ENCODE measurements around the gene TTBK2. TPM values are rescaled to one million over a fixed set of nuclear protein-coding genes. Genes with fewer than 3 reads are reported as not detected.
"Not testable (repeated sequence)": the region's sequence is repeated elsewhere in the genome, so short reads cannot be mapped to it uniquely, and the experiment has no call there.

Gene TTBK2
- total and polyA plus RNA-seq, 9 donors, result 5.2 to 28.7 (median 20.2) TPM

DNA sequence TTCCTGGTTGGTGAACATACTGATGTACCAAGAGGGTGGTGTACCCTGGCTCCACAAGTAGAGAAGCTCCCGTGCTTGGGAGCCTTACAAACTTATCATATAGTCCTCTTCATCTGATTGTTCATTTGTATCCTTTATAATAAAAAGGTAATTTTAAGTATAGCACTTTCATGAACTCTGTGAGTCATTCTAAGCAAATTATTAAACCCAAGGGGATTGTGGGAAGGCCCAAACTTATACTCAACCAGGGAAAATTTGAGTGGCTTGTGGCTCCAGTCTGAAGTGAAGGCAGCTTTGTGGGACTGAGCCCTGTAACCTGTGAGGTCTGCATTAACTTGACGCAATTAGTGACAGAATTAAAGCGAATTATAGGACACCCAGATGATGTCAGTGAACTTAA lies 29.0 kb downstream of the TTBK2 start:
- Histone ChIP-seq H3K36me3 (no peaks in the 10 kb centered on the region), H3K9me3 (no peaks in the 10 kb centered on the region), H3K27me3 (no peaks in the 10 kb centered on the region), H3K27ac (no peak overlapping the region), H3K4me3 (no peak overlapping the region), H3K4me1 (ENCODE audit: insufficient read depth) (peaks cover 3% of the 10 kb centered on the region)
- intact Hi-C loops (cut with DNase I), result no loop called here
- TF ChIP-seq POLR2A (IDR thresholded peaks at IDR 0.05) (no peak), EP300 (IDR thresholded peaks at IDR 0.05) (no peak), CTCF (IDR thresholded peaks at IDR 0.05) (no peak)
- DNase-seq, result no peak
- WGBS, 3 donors, result 91 to 95% (median 92%) methylated on average over 3 of the region's 3 CpGs

DNA sequence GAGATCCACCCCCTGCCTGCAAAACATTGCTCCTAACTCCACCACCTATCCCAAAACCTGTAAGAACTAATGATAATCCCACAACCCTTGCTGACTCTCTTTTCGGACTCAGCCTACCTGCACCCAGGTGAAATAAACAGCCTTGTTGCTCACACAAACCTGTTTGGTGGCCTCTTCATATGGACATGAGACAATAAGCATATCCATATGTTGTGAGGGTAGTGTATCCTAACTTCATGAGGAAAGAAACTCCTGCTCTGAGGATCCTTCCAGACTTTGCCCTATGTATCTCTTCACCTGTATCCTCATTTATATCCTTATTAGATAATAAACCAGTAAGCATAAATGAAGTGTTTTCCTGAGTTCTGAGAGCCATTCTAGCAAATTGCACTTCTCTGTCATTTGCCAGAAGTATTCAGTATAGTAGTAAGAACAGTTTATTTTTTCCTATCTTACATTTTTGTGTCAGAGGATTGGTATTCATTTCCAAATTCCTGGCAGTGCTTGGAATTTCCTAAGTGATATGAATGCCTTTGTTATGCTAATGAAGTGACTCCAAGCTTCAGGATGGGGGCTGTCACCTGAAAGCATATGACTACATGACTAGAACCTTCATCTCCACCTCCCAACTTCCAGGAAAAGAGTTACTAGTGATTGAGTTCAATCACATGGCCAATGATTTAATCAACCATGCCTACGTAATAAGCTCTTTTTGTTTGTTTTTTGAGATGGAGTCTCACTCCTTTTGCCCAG lies 30.2 kb downstream of the TTBK2 start:
- TF ChIP-seq CTCF (IDR thresholded peaks at IDR 0.05) (no peak), POLR2A (IDR thresholded peaks at IDR 0.05) (no peak), EP300 (IDR thresholded peaks at IDR 0.05) (no peak)
- intact Hi-C loops (cut with DNase I), result no loop called here
- Histone ChIP-seq H3K27me3 (no peaks in the 10 kb centered on the region), H3K27ac (no peak overlapping the region), H3K36me3 (no peaks in the 10 kb centered on the region), H3K9me3 (no peaks in the 10 kb centered on the region), H3K4me3 (no peak overlapping the region), H3K4me1 (ENCODE audit: insufficient read depth) (peaks cover 3% of the 10 kb centered on the region)
- WGBS, 3 donors, result 62 to 81% (median 70%) methylated on average over 2 of the region's 2 CpGs
- no peak for DNase-seq

GRCh38 chr15:42887384-42887783 lies 33.2 kb downstream of the TTBK2 start:
- H3K27ac ChIP-seq; H3K9me3 ChIP-seq; DNase-seq; H3K4me3 ChIP-seq; H3K4me1 ChIP-seq (ENCODE audit: insufficient read depth); intact Hi-C loops (cut with DNase I); H3K36me3 ChIP-seq; H3K27me3 ChIP-seq: not testable (repeated sequence)
- WGBS, 3 donors, result 96 to 98% (median 96%) methylated on average over 3 of the region's 3 CpGs

DNA sequence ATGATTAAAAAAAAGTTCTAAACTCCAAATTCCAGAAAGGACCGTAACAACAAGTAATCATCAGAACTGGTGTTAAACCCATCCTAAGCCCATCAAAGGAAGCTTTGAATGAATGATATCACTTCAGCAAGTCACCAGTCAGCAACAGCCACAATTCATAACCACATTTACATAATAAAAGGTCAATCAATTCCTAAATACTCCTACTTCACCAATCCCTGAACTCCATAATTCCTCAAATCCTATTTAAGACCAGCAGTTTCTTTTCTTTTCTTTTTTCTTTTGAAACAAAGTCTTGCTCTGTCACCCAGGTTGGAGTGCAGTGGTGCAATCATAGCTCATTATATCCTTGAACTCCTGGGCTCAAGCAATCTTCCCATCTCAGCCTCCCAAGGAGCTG lies 40.5 kb downstream of the TTBK2 start:
- 94 to 97% (median 95%) methylated on average over 1 of the region's 1 CpG for WGBS, 3 donors
- Histone ChIP-seq H3K27ac (no peak overlapping the region), H3K27me3 (no peaks in the 10 kb centered on the region), H3K36me3 (no peaks in the 10 kb centered on the region), H3K4me3 (no peak overlapping the region), H3K4me1 (ENCODE audit: insufficient read depth) (no peaks in the 10 kb centered on the region), H3K9me3 (no peaks in the 10 kb centered on the region)
- TF ChIP-seq EP300 (IDR thresholded peaks at IDR 0.05) (no peak), POLR2A (IDR thresholded peaks at IDR 0.05) (no peak), CTCF (IDR thresholded peaks at IDR 0.05) (no peak)
- intact Hi-C loops (cut with DNase I), result no loop called here
- DNase-seq, result no peak

GRCh38 chr15:42879443-42879842 lies 41.1 kb downstream of the TTBK2 start:
- 75 to 82% (median 76%) methylated on average over 4 of the region's 4 CpGs for WGBS, 3 donors
- Histone ChIP-seq H3K9me3 (no peaks in the 10 kb centered on the region), H3K4me1 (ENCODE audit: insufficient read depth) (no peaks in the 10 kb centered on the region), H3K4me3 (no peak overlapping the region), H3K27ac (no peak overlapping the region), H3K36me3 (no peaks in the 10 kb centered on the region), H3K27me3 (no peaks in the 10 kb centered on the region)
- intact Hi-C loops (cut with DNase I), result no loop called here
- TF ChIP-seq POLR2A (IDR thresholded peaks at IDR 0.05), result no peak
- no peak for TF ChIP-seq CTCF (IDR thresholded peaks at IDR 0.05)
- TF ChIP-seq EP300 (IDR thresholded peaks at IDR 0.05), result no peak
- DNase-seq, result no peak
